Measurements from ENCODE around the gene PRAMEF4. TPM values are rescaled to one million over a fixed set of nuclear protein-coding genes. Genes with fewer than 3 reads are reported as not detected.
"Not testable (repeated sequence)": the region's sequence is repeated elsewhere in the genome, so short reads cannot be mapped to it uniquely, and the experiment has no call there.

PRAMEF4 gene
- total RNA-seq, 1 donor from 2014 or later: not detected

DNA sequence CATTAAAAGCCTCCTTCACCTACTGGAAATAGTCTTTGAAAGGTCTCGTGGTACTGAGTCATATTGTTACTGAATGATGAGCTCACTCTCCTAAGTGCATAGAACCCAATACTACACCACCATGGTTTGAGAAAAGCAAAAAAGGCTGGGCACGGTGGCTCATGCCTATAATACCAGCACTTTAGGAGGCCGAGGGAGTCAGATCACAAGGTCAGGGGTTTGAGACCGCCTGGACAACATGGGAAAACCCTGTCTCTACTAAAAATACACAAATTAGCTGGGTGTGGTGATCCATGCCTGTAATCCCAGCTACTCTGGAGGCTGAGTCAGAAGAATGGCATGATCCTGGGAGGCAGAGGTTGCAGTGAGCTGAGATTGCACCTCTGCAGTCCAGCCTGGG lies 34.2 kb downstream of the PRAMEF4 start:
- Mint-ChIP-seq H3K4me1 (ENCODE audit: low read depth) (no peaks in the 10 kb centered on the region), H3K4me3 (ENCODE audit: unreplicated experiment) (no peak overlapping the region), H3K36me3 (ENCODE audit: low read depth) (no peaks in the 10 kb centered on the region), H3K27me3 (ENCODE audit: low read depth) (no peaks in the 10 kb centered on the region), H3K9me3 (ENCODE audit: low read depth) (peaks cover 29% of the 10 kb centered on the region), H3K27ac (ENCODE audit: unreplicated experiment) (no peak overlapping the region)
- DNase-seq (ENCODE audit: low spot score): no peak
- TF ChIP-seq, protein P1, sequence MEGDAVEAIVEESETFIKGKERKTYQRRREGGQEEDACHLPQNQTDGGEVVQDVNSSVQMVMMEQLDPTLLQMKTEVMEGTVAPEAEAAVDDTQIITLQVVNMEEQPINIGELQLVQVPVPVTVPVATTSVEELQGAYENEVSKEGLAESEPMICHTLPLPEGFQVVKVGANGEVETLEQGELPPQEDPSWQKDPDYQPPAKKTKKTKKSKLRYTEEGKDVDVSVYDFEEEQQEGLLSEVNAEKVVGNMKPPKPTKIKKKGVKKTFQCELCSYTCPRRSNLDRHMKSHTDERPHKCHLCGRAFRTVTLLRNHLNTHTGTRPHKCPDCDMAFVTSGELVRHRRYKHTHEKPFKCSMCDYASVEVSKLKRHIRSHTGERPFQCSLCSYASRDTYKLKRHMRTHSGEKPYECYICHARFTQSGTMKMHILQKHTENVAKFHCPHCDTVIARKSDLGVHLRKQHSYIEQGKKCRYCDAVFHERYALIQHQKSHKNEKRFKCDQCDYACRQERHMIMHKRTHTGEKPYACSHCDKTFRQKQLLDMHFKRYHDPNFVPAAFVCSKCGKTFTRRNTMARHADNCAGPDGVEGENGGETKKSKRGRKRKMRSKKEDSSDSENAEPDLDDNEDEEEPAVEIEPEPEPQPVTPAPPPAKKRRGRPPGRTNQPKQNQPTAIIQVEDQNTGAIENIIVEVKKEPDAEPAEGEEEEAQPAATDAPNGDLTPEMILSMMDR (IDR thresholded peaks at IDR 0.05): no peak

DNA sequence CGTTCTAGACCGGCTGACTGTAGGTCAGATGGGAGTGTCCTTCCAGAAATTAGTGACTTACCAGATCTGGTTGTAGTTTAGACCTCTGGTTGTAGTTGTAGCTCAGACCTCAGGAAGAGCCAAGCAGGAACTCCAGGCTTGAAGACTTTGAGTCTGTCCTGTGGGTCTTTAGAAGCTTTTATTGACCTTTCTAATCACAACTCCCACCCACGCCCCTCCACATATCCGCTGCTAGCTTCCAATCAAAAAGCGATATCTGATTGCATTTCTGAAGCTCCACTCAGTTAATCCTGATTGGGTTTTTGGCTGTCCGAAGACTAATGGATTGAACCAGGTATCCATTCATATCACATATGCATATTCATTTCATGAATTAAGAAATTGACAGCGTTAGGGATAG lies 37.4 kb downstream of the PRAMEF4 start, which contains the start of gene HNRNPCL1:
HNRNPCL1 (minus strand) TSS at position 101 of the 400 bp plus-strand sequence. CDS start 431 bp downstream, outside the sequence.
- H3K36me3 Mint-ChIP-seq (ENCODE audit: low read depth): not testable (repeated sequence)

DNA sequence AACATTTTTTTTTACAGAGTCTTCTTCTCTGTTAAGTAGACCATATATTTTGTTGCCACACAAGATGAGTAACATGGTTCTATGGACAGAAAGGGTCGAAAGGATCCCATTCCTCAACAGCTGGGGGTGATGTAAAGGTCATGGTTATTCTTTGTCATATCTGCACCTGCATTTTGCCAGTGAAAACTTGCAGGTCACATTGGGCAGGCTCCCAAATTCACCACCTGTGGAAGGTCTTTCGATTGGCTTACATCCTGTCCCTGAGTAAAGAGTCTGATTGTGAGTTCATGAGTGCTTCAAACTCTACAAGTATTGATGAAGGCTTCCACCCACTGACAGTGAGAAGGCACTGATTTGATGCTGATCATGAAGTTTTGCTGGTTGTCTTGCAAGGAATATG lies 52.8 kb downstream of the PRAMEF4 start:
- H3K27me3 Mint-ChIP-seq (ENCODE audit: low read depth); H3K4me1 Mint-ChIP-seq (ENCODE audit: low read depth); DNase-seq (ENCODE audit: low spot score); H3K36me3 Mint-ChIP-seq (ENCODE audit: low read depth); H3K4me3 Mint-ChIP-seq (ENCODE audit: unreplicated experiment); H3K27ac Mint-ChIP-seq (ENCODE audit: unreplicated experiment): not testable (repeated sequence)
- peaks cover 21% of the 10 kb centered on the region for H3K9me3 Mint-ChIP-seq (ENCODE audit: low read depth)

More for the DNA sequence above, 37.4 kb downstream of the PRAMEF4 start, which contains the start of gene HNRNPCL1:
- H3K4me3 Mint-ChIP-seq (ENCODE audit: unreplicated experiment); H3K27me3 Mint-ChIP-seq (ENCODE audit: low read depth); DNase-seq (ENCODE audit: low spot score); H3K27ac Mint-ChIP-seq (ENCODE audit: unreplicated experiment); H3K4me1 Mint-ChIP-seq (ENCODE audit: low read depth): not testable (repeated sequence)
- H3K9me3 Mint-ChIP-seq (ENCODE audit: low read depth): peaks cover 30% of the 10 kb centered on the region

DNA sequence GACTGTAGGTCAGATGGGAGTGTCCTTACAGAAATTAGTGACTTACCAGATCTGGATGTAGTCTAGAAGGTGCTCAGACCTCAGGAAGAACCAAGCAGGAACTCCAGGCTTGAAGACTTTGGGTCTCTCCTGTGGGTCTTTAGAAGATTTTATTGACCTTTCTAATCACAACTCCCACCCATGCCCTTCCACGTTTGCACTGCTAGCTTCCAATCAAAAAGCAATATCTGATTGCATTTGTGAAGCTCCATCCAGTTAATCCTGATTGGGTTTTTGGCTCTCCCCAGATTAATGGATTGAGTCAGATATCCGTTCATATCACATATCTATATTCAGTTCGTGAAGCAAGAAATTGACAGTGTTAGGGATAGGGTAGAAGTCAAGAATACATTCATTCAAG lies 54.7 kb downstream of the PRAMEF4 start, which contains the start of gene PRAMEF11:
PRAMEF11 (minus strand) TSS at position 101 of the 400 bp plus-strand sequence. CDS start 2,621 bp downstream, outside the sequence.
- H3K4me3 Mint-ChIP-seq (ENCODE audit: unreplicated experiment); H3K27me3 Mint-ChIP-seq (ENCODE audit: low read depth); H3K4me1 Mint-ChIP-seq (ENCODE audit: low read depth); H3K27ac Mint-ChIP-seq (ENCODE audit: unreplicated experiment); DNase-seq (ENCODE audit: low spot score); H3K36me3 Mint-ChIP-seq (ENCODE audit: low read depth): not testable (repeated sequence)
- peaks cover 20% of the 10 kb centered on the region for H3K9me3 Mint-ChIP-seq (ENCODE audit: low read depth)

Other genes starting within 250 kb of the PRAMEF4 start
- gene AADACL4, start 242.1 kb downstream of the PRAMEF4 start, total RNA-seq: not detected in 3 replicates
- gene AADACL3, start 170.1 kb downstream of the PRAMEF4 start, total RNA-seq: not detected in 3 replicates
- not detected in 3 replicates for gene CFAP107, start 140.0 kb downstream of the PRAMEF4 start, total RNA-seq
- gene PRAMEF12, start 112.5 kb downstream of the PRAMEF4 start, total RNA-seq: not detected in 3 replicates
- not detected in 3 replicates for gene PRAMEF1, start 94.8 kb downstream of the PRAMEF4 start, total RNA-seq
- not detected in 3 replicates for gene PRAMEF11, start 54.8 kb downstream of the PRAMEF4 start, total RNA-seq
- gene HNRNPCL1, start 37.5 kb downstream of the PRAMEF4 start, total RNA-seq: not detected in 3 replicates
- not detected in 3 replicates for gene PRAMEF2, start 29.1 kb downstream of the PRAMEF4 start, total RNA-seq
- gene PRAMEF10, start 12.1 kb upstream of the PRAMEF4 start, total RNA-seq: not detected in 3 replicates
- gene PRAMEF7, start 30.4 kb upstream of the PRAMEF4 start, total RNA-seq: not detected in 3 replicates
- gene PRAMEF6, start 61.4 kb upstream of the PRAMEF4 start, total RNA-seq: not detected in 3 replicates
- gene PRAMEF27, start 170.4 kb upstream of the PRAMEF4 start, total RNA-seq: not detected in 3 replicates
- gene HNRNPCL3, start 174.6 kb upstream of the PRAMEF4 start, total RNA-seq: not detected in 3 replicates
- gene PRAMEF25, start 184.6 kb upstream of the PRAMEF4 start, total RNA-seq: not detected in 3 replicates
- gene HNRNPCL2, start 230.7 kb upstream of the PRAMEF4 start, total RNA-seq: not detected in 3 replicates